HEK293T (cell line): ENCODE data around the gene BBS9.

Experiments
- ARNT ChIP-seq: fragments of 450-650 bp; IDR thresholded peaks from 2 replicates; pipeline ENCODE4 v1.6.1; 2017; ENCODE audit warnings: mild to moderate bottlenecking
- FOXK2 ChIP-seq: fragments of 450-650 bp; IDR thresholded peaks from 2 replicates; pipeline ENCODE4 v1.6.1; 2016; ENCODE audit warnings: mild to moderate bottlenecking
- FOXM1 ChIP-seq: fragments of 450-650 bp; IDR thresholded peaks from 2 replicates; pipeline ENCODE4 v1.6.1; 2017; ENCODE audit warnings: mild to moderate bottlenecking, borderline replicate concordance
- L3MBTL2 ChIP-seq: fragments of 450-650 bp; conservative IDR thresholded peaks from 2 replicates; pipeline ENCODE4 v1.6.1; 2016; ENCODE audit warnings: mild to moderate bottlenecking
- TF ChIP-seq, protein P1 (sequence below): fragments of 450-650 bp; IDR thresholded peaks from 2 replicates; pipeline ENCODE4 v1.6.1; 2016

DNA sequence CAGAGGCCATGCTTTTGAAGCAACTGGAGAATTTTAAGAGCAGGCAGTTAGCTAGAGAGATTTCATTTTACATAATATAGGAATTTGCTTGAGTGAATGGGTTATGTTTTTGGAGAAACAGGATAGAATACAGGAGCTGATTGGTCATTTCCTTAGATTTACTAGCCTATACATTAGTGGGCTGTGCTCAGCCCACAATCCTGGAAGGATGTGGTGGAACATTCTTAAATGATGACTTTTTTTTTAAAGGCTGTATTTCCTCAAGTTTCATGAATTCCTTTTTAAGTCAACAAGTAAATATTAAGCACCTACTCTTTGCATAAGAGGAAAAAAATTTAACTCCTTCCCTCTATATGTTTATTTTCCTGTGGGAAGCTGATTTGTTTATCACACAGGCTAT, 461.6 kb downstream of the BBS9 start:
- TF ChIP-seq FOXM1 (no peak), FOXK2 (no peak), ARNT (no peak), L3MBTL2 (no peak)
- TF ChIP-seq, protein P1, sequence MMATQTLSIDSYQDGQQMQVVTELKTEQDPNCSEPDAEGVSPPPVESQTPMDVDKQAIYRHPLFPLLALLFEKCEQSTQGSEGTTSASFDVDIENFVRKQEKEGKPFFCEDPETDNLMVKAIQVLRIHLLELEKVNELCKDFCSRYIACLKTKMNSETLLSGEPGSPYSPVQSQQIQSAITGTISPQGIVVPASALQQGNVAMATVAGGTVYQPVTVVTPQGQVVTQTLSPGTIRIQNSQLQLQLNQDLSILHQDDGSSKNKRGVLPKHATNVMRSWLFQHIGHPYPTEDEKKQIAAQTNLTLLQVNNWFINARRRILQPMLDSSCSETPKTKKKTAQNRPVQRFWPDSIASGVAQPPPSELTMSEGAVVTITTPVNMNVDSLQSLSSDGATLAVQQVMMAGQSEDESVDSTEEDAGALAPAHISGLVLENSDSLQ = no peak
